ENCODE results near the gene ESR2. TPM values are rescaled to one million over a fixed set of nuclear protein-coding genes. Genes with fewer than 3 reads are reported as not detected.

Gene ESR2
- total and polyA plus RNA-seq, 2 experiments from 2014 or later = 0.50 to 0.86 TPM

DNA sequence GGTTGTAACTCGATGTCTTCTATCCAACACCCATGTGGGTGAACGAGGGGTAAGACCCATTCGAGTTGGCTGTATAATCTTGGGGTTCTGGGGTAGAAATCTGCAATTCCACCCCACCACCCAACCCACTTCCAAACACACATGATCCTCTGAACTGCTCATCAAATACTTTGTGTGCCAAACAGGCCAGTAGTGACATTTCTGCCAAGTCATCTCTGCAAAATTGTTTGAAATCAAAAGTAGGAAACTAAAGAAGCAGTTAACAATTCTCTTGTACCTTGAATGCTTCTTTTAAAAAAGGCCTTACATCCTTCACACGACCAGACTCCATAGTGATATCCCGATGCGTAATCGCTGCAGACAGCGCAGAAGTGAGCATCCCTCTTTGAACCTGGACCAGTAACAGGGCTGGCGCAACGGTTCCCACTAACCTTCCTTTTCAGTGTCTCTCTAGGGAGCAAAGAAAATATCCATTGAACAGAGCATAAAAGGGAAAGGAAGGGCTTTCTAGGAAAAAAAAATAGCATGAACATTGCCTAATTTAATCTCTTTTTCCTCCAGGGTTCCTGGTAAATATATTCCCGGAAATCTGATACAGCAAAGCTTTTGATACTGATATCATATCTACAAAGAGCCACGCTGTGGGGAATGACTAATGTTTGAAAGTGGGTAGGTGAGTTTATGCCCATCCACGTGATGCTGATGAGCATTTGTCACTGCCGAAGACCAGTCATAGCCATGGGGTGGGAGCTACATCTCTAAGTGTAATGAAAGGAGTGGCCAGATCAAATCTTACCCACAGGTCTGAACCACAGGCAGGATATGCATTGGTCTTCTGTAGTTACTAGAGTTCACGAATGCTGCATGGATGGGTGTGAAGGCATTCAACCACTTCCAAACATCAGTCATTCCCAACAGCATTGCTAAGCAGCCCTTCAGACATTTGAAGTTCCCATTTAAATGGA, 14.2 kb downstream of the ESR2 start:
- H3K36me3 ChIP-seq = no peaks in the 10 kb centered on the region
- H3K9me3 ChIP-seq (ENCODE audit: low read depth) = no peaks in the 10 kb centered on the region
- H3K4me3 ChIP-seq = no peak overlapping the region
- no peak overlapping the region for H3K27ac ChIP-seq
- no peaks in the 10 kb centered on the region for H3K4me1 ChIP-seq (ENCODE audit: low read depth)
- H3K27me3 ChIP-seq = no peaks in the 10 kb centered on the region
- DNase-seq (ENCODE audit: low read depth in 1 of 2, low spot score in 1 of 2) = peak in 1 of 2 donors; percentile 13
- TF ChIP-seq CTCF (IDR thresholded peaks at IDR 0.05; ENCODE audit: low read depth, low read length) = no peak

GRCh38 chr14:64278458-64278857, 15.7 kb downstream of the ESR2 start:
- no peak for TF ChIP-seq CTCF (IDR thresholded peaks at IDR 0.05; ENCODE audit: low read depth, low read length)
- Histone ChIP-seq H3K4me3 (no peak overlapping the region), H3K27ac (no peak overlapping the region), H3K9me3 (ENCODE audit: low read depth) (no peaks in the 10 kb centered on the region), H3K4me1 (ENCODE audit: low read depth) (no peaks in the 10 kb centered on the region), H3K36me3 (no peaks in the 10 kb centered on the region), H3K27me3 (no peaks in the 10 kb centered on the region)
- DNase-seq (ENCODE audit: low read depth in 1 of 2, low spot score in 1 of 2) = no peak

DNA sequence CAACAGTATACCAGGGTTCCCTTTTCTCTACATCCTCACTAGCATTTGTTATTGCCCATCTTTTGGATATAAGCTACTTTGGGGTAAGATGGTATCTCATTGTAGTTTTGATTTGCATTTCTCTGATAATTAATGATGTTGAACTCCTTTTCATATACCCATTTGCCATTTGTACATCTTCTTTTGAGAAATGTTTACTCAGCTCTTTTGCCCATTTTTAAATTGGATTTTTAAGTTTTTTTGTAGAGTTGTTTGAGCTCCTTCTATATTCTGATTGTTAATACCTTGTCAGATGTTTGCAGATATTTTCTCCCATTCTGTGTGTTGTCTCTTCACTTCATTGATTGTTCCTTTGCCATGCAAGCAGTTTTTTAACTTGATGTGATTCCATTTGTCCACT, 22.2 kb downstream of the ESR2 start:
- no peaks in the 10 kb centered on the region for H3K4me1 ChIP-seq (ENCODE audit: low read depth)
- no peak for DNase-seq (ENCODE audit: low read depth in 1 of 2, low spot score in 1 of 2)
- no peaks in the 10 kb centered on the region for H3K27me3 ChIP-seq
- no peak overlapping the region for H3K4me3 ChIP-seq
- H3K36me3 ChIP-seq = no peaks in the 10 kb centered on the region
- no peak overlapping the region for H3K27ac ChIP-seq
- H3K9me3 ChIP-seq (ENCODE audit: low read depth) = no peaks in the 10 kb centered on the region
- TF ChIP-seq CTCF (IDR thresholded peaks at IDR 0.05; ENCODE audit: low read depth, low read length) = no peak

DNA sequence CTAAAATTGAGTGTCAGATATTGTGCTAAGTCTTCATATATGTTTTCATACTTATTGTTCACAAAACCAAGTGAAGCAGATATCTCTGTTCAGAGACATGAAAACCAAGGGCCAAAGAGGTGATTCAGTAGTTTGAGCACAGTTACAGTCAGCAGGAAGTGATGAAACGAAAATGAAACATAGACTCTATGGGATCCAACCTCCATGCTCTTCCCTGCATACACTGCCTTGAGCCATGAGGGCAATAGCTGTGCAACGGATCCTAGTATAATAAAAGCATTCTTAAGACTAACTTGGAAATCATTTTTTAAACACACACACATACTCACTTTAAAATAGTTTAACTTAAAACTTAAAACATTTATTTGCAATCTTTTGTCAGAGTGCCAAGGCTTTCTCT, 27.9 kb downstream of the ESR2 start:
- no peak for TF ChIP-seq CTCF (IDR thresholded peaks at IDR 0.05; ENCODE audit: low read depth, low read length)
- no peaks in the 10 kb centered on the region for H3K9me3 ChIP-seq (ENCODE audit: low read depth)
- H3K27me3 ChIP-seq = no peaks in the 10 kb centered on the region
- DNase-seq (ENCODE audit: low read depth in 1 of 2, low spot score in 1 of 2) = peak in 1 of 2 donors; percentile 62
- no peaks in the 10 kb centered on the region for H3K36me3 ChIP-seq
- no peak overlapping the region for H3K27ac ChIP-seq
- no peaks in the 10 kb centered on the region for H3K4me1 ChIP-seq (ENCODE audit: low read depth)
- no peak overlapping the region for H3K4me3 ChIP-seq

DNA sequence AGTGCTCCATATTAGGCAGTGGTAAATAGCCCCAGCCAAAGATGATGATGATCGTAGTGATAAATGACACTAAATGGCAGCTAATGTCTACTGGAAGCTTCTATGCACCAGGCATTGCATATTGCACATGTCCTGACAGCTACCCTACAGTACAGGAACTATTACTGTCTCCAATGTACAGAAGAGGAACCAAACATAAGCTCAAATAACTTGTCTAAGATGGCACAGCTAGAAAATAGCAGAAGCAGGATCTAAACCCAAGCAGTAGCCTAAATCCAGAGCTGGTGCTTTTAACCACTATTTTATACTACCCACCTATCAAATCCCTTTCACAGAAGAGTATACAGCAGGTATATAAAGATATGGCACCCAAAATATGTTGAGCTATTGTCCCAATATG, 28.9 kb downstream of the ESR2 start:
- DNase-seq (ENCODE audit: low read depth in 1 of 2, low spot score in 1 of 2) = no peak
- no peaks in the 10 kb centered on the region for H3K9me3 ChIP-seq (ENCODE audit: low read depth)
- no peak for TF ChIP-seq CTCF (IDR thresholded peaks at IDR 0.05; ENCODE audit: low read depth, low read length)
- H3K4me3 ChIP-seq = no peak overlapping the region
- H3K27me3 ChIP-seq = no peaks in the 10 kb centered on the region
- no peak overlapping the region for H3K27ac ChIP-seq
- no peaks in the 10 kb centered on the region for H3K36me3 ChIP-seq
- H3K4me1 ChIP-seq (ENCODE audit: low read depth) = no peaks in the 10 kb centered on the region

All from cardiac muscle cell (in vitro differentiated cells and primary cell).